ENCODE data around the gene MAP4K5.

DNA sequence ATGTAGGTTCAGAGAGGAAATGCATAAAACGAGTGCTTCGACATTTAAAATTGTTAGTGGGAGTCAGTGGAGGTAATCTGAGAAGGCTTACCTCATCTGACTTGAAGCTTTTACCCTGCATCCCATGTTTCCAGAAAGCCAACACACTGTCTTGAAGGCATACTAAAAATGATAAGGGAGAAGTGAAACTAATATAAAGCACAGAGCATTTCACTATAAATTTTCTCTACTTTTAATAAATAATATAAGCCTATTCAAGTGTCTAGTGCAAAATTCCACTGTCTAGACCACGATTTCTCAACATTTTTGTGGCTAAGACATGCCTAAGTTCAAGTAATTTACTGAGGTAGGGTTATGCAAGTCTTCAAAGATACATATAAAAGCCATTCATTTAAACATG is 106.6 kb downstream of the MAP4K5 start:
- TF ChIP-seq ZSCAN22 (CRISPR knock-in tag; IDR thresholded peaks at IDR 0.05) (no peak), HMG20A (CRISPR knock-in tag; IDR thresholded peaks at IDR 0.05; ENCODE audit: borderline replicate concordance) (no peak), RNF2 (conservative IDR thresholded peaks at IDR 0.05; ENCODE audit: low read depth) (no peak), STAT5B (CRISPR knock-in tag; IDR thresholded peaks at IDR 0.05) (no peak), BHLHE40 (IDR thresholded peaks at IDR 0.05; ENCODE audit: low read length) (no peak), ETV5 (CRISPR knock-in tag; IDR thresholded peaks at IDR 0.05; ENCODE audit: borderline replicate concordance) (no peak), MYC (CRISPR knock-in tag; IDR thresholded peaks at IDR 0.05; ENCODE audit: borderline replicate concordance) (no peak), ARID2 (CRISPR knock-in tag; IDR thresholded peaks at IDR 0.05; ENCODE audit: borderline replicate concordance) (no peak), FOSL1 (CRISPR knock-in tag; IDR thresholded peaks at IDR 0.05; ENCODE audit: borderline replicate concordance) (no peak), POLR2AphosphoS5 (IDR thresholded peaks at IDR 0.05; ENCODE audit: low read depth, low read length) (no peak)
- TF ChIP-seq, protein P1, sequence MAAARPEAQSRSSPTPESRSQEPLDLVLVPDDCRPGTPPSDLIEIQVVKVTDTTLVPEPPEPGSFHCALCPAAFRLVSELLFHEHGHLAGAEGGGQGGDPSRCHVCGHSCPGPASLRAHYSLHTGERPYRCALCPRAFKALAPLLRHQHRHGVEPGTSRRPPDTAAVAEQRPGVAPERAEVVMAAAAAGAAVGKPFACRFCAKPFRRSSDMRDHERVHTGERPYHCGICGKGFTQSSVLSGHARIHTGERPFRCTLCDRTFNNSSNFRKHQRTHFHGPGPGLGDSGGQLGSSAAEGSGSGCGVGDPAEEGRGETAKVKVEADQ (CRISPR knock-in tag; IDR thresholded peaks at IDR 0.05; ENCODE audit: borderline replicate concordance), result no peak
- TF ChIP-seq, protein P2, sequence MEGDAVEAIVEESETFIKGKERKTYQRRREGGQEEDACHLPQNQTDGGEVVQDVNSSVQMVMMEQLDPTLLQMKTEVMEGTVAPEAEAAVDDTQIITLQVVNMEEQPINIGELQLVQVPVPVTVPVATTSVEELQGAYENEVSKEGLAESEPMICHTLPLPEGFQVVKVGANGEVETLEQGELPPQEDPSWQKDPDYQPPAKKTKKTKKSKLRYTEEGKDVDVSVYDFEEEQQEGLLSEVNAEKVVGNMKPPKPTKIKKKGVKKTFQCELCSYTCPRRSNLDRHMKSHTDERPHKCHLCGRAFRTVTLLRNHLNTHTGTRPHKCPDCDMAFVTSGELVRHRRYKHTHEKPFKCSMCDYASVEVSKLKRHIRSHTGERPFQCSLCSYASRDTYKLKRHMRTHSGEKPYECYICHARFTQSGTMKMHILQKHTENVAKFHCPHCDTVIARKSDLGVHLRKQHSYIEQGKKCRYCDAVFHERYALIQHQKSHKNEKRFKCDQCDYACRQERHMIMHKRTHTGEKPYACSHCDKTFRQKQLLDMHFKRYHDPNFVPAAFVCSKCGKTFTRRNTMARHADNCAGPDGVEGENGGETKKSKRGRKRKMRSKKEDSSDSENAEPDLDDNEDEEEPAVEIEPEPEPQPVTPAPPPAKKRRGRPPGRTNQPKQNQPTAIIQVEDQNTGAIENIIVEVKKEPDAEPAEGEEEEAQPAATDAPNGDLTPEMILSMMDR (CRISPR knock-in tag; IDR thresholded peaks at IDR 0.05), result no peak
- TF ChIP-seq, protein P3, sequence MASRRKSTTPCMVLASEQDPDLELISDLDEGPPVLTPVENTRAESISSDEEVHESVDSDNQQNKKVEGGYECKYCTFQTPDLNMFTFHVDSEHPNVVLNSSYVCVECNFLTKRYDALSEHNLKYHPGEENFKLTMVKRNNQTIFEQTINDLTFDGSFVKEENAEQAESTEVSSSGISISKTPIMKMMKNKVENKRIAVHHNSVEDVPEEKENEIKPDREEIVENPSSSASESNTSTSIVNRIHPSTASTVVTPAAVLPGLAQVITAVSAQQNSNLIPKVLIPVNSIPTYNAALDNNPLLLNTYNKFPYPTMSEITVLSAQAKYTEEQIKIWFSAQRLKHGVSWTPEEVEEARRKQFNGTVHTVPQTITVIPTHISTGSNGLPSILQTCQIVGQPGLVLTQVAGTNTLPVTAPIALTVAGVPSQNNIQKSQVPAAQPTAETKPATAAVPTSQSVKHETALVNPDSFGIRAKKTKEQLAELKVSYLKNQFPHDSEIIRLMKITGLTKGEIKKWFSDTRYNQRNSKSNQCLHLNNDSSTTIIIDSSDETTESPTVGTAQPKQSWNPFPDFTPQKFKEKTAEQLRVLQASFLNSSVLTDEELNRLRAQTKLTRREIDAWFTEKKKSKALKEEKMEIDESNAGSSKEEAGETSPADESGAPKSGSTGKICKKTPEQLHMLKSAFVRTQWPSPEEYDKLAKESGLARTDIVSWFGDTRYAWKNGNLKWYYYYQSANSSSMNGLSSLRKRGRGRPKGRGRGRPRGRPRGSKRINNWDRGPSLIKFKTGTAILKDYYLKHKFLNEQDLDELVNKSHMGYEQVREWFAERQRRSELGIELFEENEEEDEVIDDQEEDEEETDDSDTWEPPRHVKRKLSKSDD (CRISPR knock-in tag; IDR thresholded peaks at IDR 0.05; ENCODE audit: low read depth), result no peak
- TF ChIP-seq, protein P4, sequence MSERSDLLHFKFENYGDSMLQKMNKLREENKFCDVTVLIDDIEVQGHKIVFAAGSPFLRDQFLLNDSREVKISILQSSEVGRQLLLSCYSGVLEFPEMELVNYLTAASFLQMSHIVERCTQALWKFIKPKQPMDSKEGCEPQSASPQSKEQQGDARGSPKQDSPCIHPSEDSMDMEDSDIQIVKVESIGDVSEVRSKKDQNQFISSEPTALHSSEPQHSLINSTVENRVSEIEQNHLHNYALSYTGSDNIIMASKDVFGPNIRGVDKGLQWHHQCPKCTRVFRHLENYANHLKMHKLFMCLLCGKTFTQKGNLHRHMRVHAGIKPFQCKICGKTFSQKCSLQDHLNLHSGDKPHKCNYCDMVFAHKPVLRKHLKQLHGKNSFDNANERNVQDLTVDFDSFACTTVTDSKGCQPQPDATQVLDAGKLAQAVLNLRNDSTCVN (CRISPR knock-in tag; IDR thresholded peaks at IDR 0.05; ENCODE audit: borderline replicate concordance), result no peak
